Omental fat pad (tissue), 4 donors: Measurements from ENCODE around the gene FAM170B. TPM values are rescaled to one million over a fixed set of nuclear protein-coding genes. Genes with fewer than 3 reads are reported as not detected.

Source experiments
- ATAC-seq: fragments of 150-250 bp; one replicate; pipeline ENCODE4 v1.9.1; 2016; ENCODE audit warnings: mild to moderate bottlenecking, moderate library complexity; ENCODE audit not compliant: low FRiP score
- DNase-seq: peaks from one replicate; pipeline ENCODE4 v3.0.0-alpha.2; 2019; ENCODE audit warnings: low spot score
- CTCF ChIP-seq, 3 donors: fragments of 450-650 bp; IDR thresholded peaks; one replicate each; pipeline ENCODE4 v1.5.1; 2016 to 2017; ENCODE audit warnings: antibody characterized with exemption in 3 of 3, mild to moderate bottlenecking in 3 of 3, moderate library complexity in 2 of 3
- total RNA-seq, 4 donors: library from RNA; depleted of rRNA; stranded (reverse); fragments of >200 nt; gene quantifications; one replicate each; pipeline ENCODE4 v1.1.0, GENCODE V29; 2016

Gene FAM170B
- total RNA-seq, 4 donors from 2014 or later: not detected

- no peak for ATAC-seq
- no peak for DNase-seq
- no peak for TF ChIP-seq CTCF (IDR thresholded peaks at IDR 0.05)
Observed at GRCh38 chr10:49109669-49110340, 24.0 kb downstream of the FAM170B start.

GRCh38 chr10:49108656-49109055 lies 25.2 kb downstream of the FAM170B start:
- ATAC-seq (no peak), DNase-seq (no peak)
- no peak for TF ChIP-seq CTCF (IDR thresholded peaks at IDR 0.05)

GRCh38 chr10:49107887-49108267 lies 25.9 kb downstream of the FAM170B start:
- TF ChIP-seq CTCF (IDR thresholded peaks at IDR 0.05): no peak
- ATAC-seq: no peak
- no peak for DNase-seq

- DNase-seq: no peak
- ATAC-seq: no peak
- no peak for TF ChIP-seq CTCF (IDR thresholded peaks at IDR 0.05)
Observed at GRCh38 chr10:49107111-49107886, 26.5 kb downstream of the FAM170B start.

GRCh38 chr10:49106451-49106850 lies 27.4 kb downstream of the FAM170B start:
- no peak for TF ChIP-seq CTCF (IDR thresholded peaks at IDR 0.05)
- ATAC-seq (peak; percentile 35), DNase-seq (no peak)

- no peak for TF ChIP-seq CTCF (IDR thresholded peaks at IDR 0.05)
- no peak for ATAC-seq
- no peak for DNase-seq
Observed at GRCh38 chr10:49105076-49105475, 28.7 kb downstream of the FAM170B start.

- no peak for ATAC-seq
- no peak for TF ChIP-seq CTCF (IDR thresholded peaks at IDR 0.05)
- no peak for DNase-seq
Observed at GRCh38 chr10:49104323-49104722, 29.5 kb downstream of the FAM170B start.
